Stimulated activated naive B cell treated with anti-CD40 and anti-IgM and Interleukin-4, amounts not matched to agents 10 μg/mL and 1 μg/mL and 100 μg/mL, for 72 hours (primary cell): ENCODE results near the gene YES1.

Source experiments
- ATAC-seq, 2 donors: fragments of 150-1000 bp; cut with Tn5 transposase; replicated peaks; 2 replicates each; pipeline ENCODE4 v1.10.0; 2021; ENCODE audit warnings: moderate library complexity in 1 of 2
- DNase-seq: peaks from one replicate; pipeline ENCODE4 v3.0.0; 2021
- H3K27ac Mint-ChIP-seq: one replicate; pipeline ENCODE4 v1.8.0; 2022; ENCODE audit warnings: mild to moderate bottlenecking, mixed read lengths
- H3K27me3 Mint-ChIP-seq, 2 donors: one replicate each; pipeline ENCODE4 v1.8.0; 2022; ENCODE audit warnings: mixed read lengths in 2 of 2
- H3K36me3 Mint-ChIP-seq, 2 donors: one replicate each; pipeline ENCODE4 v1.8.0; 2022; ENCODE audit warnings: mixed read lengths in 2 of 2, mild to moderate bottlenecking in 1 of 2
- H3K4me1 Mint-ChIP-seq, 2 donors: one replicate each; pipeline ENCODE4 v1.8.0; 2022; ENCODE audit warnings: mixed read lengths in 2 of 2, mild to moderate bottlenecking in 1 of 2
- H3K4me3 Mint-ChIP-seq, 2 donors: one replicate each; pipeline ENCODE4 v1.8.0; 2022; ENCODE audit warnings: mild to moderate bottlenecking in 2 of 2, mixed read lengths in 2 of 2, moderate library complexity in 1 of 2
- H3K9me3 Mint-ChIP-seq, 2 donors: one replicate each; pipeline ENCODE4 v1.8.0; 2022; ENCODE audit warnings: mixed read lengths in 2 of 2, mild to moderate bottlenecking in 1 of 2

YES1 gene

GRCh38 chr18:811892-812375 lies at the start of gene YES1:
YES1 (minus strand) TSS chr18:812242; CDS start chr18:756827, 55,415 bp downstream.
- peaks cover 56 to 66% of the 10 kb centered on the region in 2 donors for H3K27me3 Mint-ChIP-seq
- peaks cover 14 to 26% of the 10 kb centered on the region in 2 donors for H3K4me1 Mint-ChIP-seq
- H3K36me3 Mint-ChIP-seq, result peaks cover 5 to 8% of the 10 kb centered on the region in 2 donors
- ATAC-seq (peak; percentile 35 to 47), DNase-seq (no peak)
- H3K9me3 Mint-ChIP-seq, result peaks cover 4 to 6% of the 10 kb centered on the region in 2 donors
- H3K27ac Mint-ChIP-seq, result peak within 1 kb of the TSS; percentile 94
- H3K4me3 Mint-ChIP-seq, result peak within 1 kb of the TSS; percentile 83 to 87

- no peak for DNase-seq
- no peaks in the 10 kb centered on the region for H3K4me1 Mint-ChIP-seq
- H3K27me3 Mint-ChIP-seq, result peaks cover 9 to 23% of the 10 kb centered on the region in 2 donors
- no peak overlapping the region for H3K27ac Mint-ChIP-seq
- H3K9me3 Mint-ChIP-seq, result no peaks in the 10 kb centered on the region
- no peak for ATAC-seq
- no peak overlapping the region for H3K4me3 Mint-ChIP-seq
- no peaks in the 10 kb centered on the region for H3K36me3 Mint-ChIP-seq
These were observed 45.9 kb upstream of the YES1 start for GRCh38 chr18:857986-858385.

GRCh38 chr18:853471-853870 lies 41.4 kb upstream of the YES1 start:
- no peaks in the 10 kb centered on the region for H3K9me3 Mint-ChIP-seq
- DNase-seq (no peak), ATAC-seq (no peak)
- H3K27ac Mint-ChIP-seq, result no peak overlapping the region
- no peaks in the 10 kb centered on the region for H3K4me1 Mint-ChIP-seq
- H3K36me3 Mint-ChIP-seq, result no peaks in the 10 kb centered on the region
- peaks cover 9 to 10% of the 10 kb centered on the region in 2 donors for H3K27me3 Mint-ChIP-seq
- H3K4me3 Mint-ChIP-seq, result no peak overlapping the region

GRCh38 chr18:850960-851359 lies 38.9 kb upstream of the YES1 start:
- no peaks in the 10 kb centered on the region for H3K9me3 Mint-ChIP-seq
- no peak overlapping the region for H3K4me3 Mint-ChIP-seq
- no peak overlapping the region for H3K27ac Mint-ChIP-seq
- no peaks in the 10 kb centered on the region for H3K36me3 Mint-ChIP-seq
- peaks cover 4% of the 10 kb centered on the region in 2 donors for H3K27me3 Mint-ChIP-seq
- H3K4me1 Mint-ChIP-seq, result no peaks in the 10 kb centered on the region
- DNase-seq (no peak), ATAC-seq (no peak)

- Mint-ChIP-seq H3K4me1 (no peaks in the 10 kb centered on the region), H3K36me3 (no peaks in the 10 kb centered on the region), H3K4me3 (no peak overlapping the region), H3K27ac (no peak overlapping the region), H3K27me3 (peaks cover 0 to 3% of the 10 kb centered on the region in 2 donors), H3K9me3 (no peaks in the 10 kb centered on the region)
- DNase-seq (no peak), ATAC-seq (no peak)
These were observed 37.0 kb upstream of the YES1 start for GRCh38 chr18:849021-849420.

GRCh38 chr18:848062-848861 lies 36.2 kb upstream of the YES1 start:
- H3K27ac Mint-ChIP-seq, result no peak overlapping the region
- no peaks in the 10 kb centered on the region for H3K9me3 Mint-ChIP-seq
- ATAC-seq (no peak), DNase-seq (no peak)
- no peaks in the 10 kb centered on the region for H3K36me3 Mint-ChIP-seq
- H3K4me3 Mint-ChIP-seq, result no peak overlapping the region
- peaks cover 0 to 4% of the 10 kb centered on the region in 2 donors for H3K27me3 Mint-ChIP-seq
- no peaks in the 10 kb centered on the region for H3K4me1 Mint-ChIP-seq

GRCh38 chr18:845152-845819 lies 33.2 kb upstream of the YES1 start:
- Mint-ChIP-seq H3K4me1 (peaks cover 0 to 6% of the 10 kb centered on the region in 2 donors), H3K9me3 (no peaks in the 10 kb centered on the region), H3K27ac (no peak overlapping the region), H3K27me3 (peaks cover 13 to 23% of the 10 kb centered on the region in 2 donors), H3K4me3 (no peak overlapping the region), H3K36me3 (no peaks in the 10 kb centered on the region)
- DNase-seq (no peak), ATAC-seq (no peak)

- Mint-ChIP-seq H3K27ac (no peak overlapping the region), H3K27me3 (peaks cover 27 to 46% of the 10 kb centered on the region in 2 donors)
These were observed 29.8 kb upstream of the YES1 start for GRCh38 chr18:841647-842370.

GRCh38 chr18:840516-840915 lies 28.5 kb upstream of the YES1 start:
- Mint-ChIP-seq H3K36me3 (no peaks in the 10 kb centered on the region), H3K4me1 (peaks cover 0 to 6% of the 10 kb centered on the region in 2 donors), H3K27ac (no peak overlapping the region), H3K27me3 (peaks cover 32 to 51% of the 10 kb centered on the region in 2 donors), H3K9me3 (no peaks in the 10 kb centered on the region), H3K4me3 (no peak overlapping the region)
- DNase-seq, result no peak
- no peak for ATAC-seq

More at GRCh38 chr18:841647-842370, 29.8 kb upstream of the YES1 start:
- no peaks in the 10 kb centered on the region for H3K36me3 Mint-ChIP-seq
- no peak overlapping the region for H3K4me3 Mint-ChIP-seq
- H3K4me1 Mint-ChIP-seq, result peaks cover 0 to 6% of the 10 kb centered on the region in 2 donors
- DNase-seq, result no peak
- H3K9me3 Mint-ChIP-seq, result no peaks in the 10 kb centered on the region
- no peak for ATAC-seq

GRCh38 chr18:840023-840408 lies 28.0 kb upstream of the YES1 start:
- no peak for DNase-seq
- Mint-ChIP-seq H3K4me1 (peaks cover 0 to 6% of the 10 kb centered on the region in 2 donors), H3K36me3 (no peaks in the 10 kb centered on the region), H3K27ac (no peak overlapping the region), H3K9me3 (no peaks in the 10 kb centered on the region), H3K27me3 (peaks cover 32 to 51% of the 10 kb centered on the region in 2 donors), H3K4me3 (no peak overlapping the region)
- no peak for ATAC-seq

GRCh38 chr18:839224-840022 lies 27.4 kb upstream of the YES1 start:
- peak; percentile 43 for DNase-seq
- Mint-ChIP-seq H3K9me3 (no peaks in the 10 kb centered on the region), H3K36me3 (no peaks in the 10 kb centered on the region), H3K4me3 (no peak overlapping the region), H3K4me1 (peaks cover 0 to 6% of the 10 kb centered on the region in 2 donors), H3K27ac (no peak overlapping the region), H3K27me3 (peaks cover 32 to 51% of the 10 kb centered on the region in 2 donors)
- ATAC-seq, result peak; percentile 90 to 95

GRCh38 chr18:837922-838321 lies 25.9 kb upstream of the YES1 start:
- Mint-ChIP-seq H3K9me3 (no peaks in the 10 kb centered on the region), H3K4me1 (peaks cover 0 to 6% of the 10 kb centered on the region in 2 donors), H3K4me3 (no peak overlapping the region), H3K27me3 (peaks cover 40 to 58% of the 10 kb centered on the region in 2 donors), H3K27ac (no peak overlapping the region), H3K36me3 (no peaks in the 10 kb centered on the region)
- no peak for DNase-seq
- ATAC-seq, result no peak

GRCh38 chr18:834082-834720 lies 22.2 kb upstream of the YES1 start:
- DNase-seq (no peak), ATAC-seq (no peak)
- H3K36me3 Mint-ChIP-seq, result no peaks in the 10 kb centered on the region
- no peak overlapping the region for H3K4me3 Mint-ChIP-seq
- H3K4me1 Mint-ChIP-seq, result peaks cover 5 to 7% of the 10 kb centered on the region in 2 donors
- no peak overlapping the region for H3K27ac Mint-ChIP-seq
- peaks cover 32 to 53% of the 10 kb centered on the region in 2 donors for H3K27me3 Mint-ChIP-seq
- peaks cover 0 to 3% of the 10 kb centered on the region in 2 donors for H3K9me3 Mint-ChIP-seq
